HL-60 (cell line): ENCODE results near the gene HTR1A.

Experiments used
- CTCF ChIP-seq: IDR thresholded peaks from one replicate; pipeline ENCODE4 v1.5.1; 2011; ENCODE audit warnings: low read length, control low read depth, inconsistent platforms; ENCODE audit not compliant: insufficient read depth
- GABPA ChIP-seq: IDR thresholded peaks from 2 replicates; pipeline ENCODE4 v1.6.1; 2012; ENCODE audit warnings: low read depth
- POLR2AphosphoS5 ChIP-seq: IDR thresholded peaks from 2 replicates; pipeline ENCODE4 v1.6.1; 2012; ENCODE audit warnings: low read depth

DNA sequence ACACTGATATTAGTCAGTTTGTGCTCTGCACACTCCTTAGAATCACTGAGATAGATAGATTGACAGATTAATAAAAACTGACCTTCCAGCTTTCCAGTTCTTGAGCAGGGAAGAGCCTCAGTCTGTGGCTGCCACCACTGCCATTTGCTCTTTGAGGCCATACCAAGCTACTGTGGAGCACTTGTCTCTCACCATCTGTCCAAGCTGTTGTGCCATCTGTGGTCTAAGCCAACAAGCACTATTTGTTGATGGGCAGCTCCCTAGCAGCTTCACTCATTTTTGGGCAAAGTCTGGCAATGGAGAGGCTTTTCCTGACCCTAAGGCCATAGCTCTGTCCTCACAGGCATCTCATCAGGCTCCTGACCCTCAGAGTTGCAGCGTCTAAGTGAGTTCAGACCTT lies 30.4 kb downstream of the HTR1A start:
- TF ChIP-seq CTCF (no peak), GABPA (no peak), POLR2AphosphoS5 (no peak)
